Parathyroid adenoma (tissue), 2 donors: ENCODE data around the gene HNRNPA0.

Source experiments
- H2AFZ ChIP-seq: fragments of 300-600 bp; sonication (generic); one replicate; pipeline ENCODE4 v1.7.0; 2017; ENCODE audit warnings: antibody characterized with exemption, mild to moderate bottlenecking
- H3K27ac ChIP-seq: fragments of 300-600 bp; sonication (generic); one replicate; pipeline ENCODE4 v1.7.0; 2017
- H3K27me3 ChIP-seq: fragments of 300-600 bp; sonication (generic); one replicate; pipeline ENCODE4 v1.7.0; 2017; ENCODE audit warnings: low read length; ENCODE audit not compliant: control insufficient read depth, insufficient read depth
- H3K36me3 ChIP-seq: fragments of 300-600 bp; sonication (generic); one replicate; pipeline ENCODE4 v1.7.0; 2017; ENCODE audit warnings: low read length; ENCODE audit not compliant: control insufficient read depth, insufficient read depth
- H3K4me1 ChIP-seq: fragments of 300-600 bp; sonication (generic); one replicate; pipeline ENCODE4 v1.7.0; 2017; ENCODE audit warnings: control low read depth
- H3K4me2 ChIP-seq: fragments of 300-600 bp; sonication (generic); one replicate; pipeline ENCODE4 v1.7.0; 2017; ENCODE audit warnings: low read length
- H3K4me3 ChIP-seq: fragments of 300-600 bp; sonication (generic); one replicate; pipeline ENCODE4 v1.7.0; 2017; ENCODE audit warnings: low read depth, low read length
- H3K79me2 ChIP-seq: fragments of 300-600 bp; sonication (generic); one replicate; pipeline ENCODE4 v1.7.0; 2017; ENCODE audit warnings: control low read depth
- H3K9ac ChIP-seq: fragments of 300-600 bp; sonication (generic); one replicate; pipeline ENCODE4 v1.7.0; 2017; ENCODE audit warnings: mild to moderate bottlenecking
- H3K9me3 ChIP-seq: fragments of 300-600 bp; sonication (generic); one replicate; pipeline ENCODE4 v1.7.0; 2017; ENCODE audit warnings: low read length; ENCODE audit not compliant: control insufficient read depth
- CTCF ChIP-seq: fragments of 300-600 bp; sonication (generic); IDR thresholded peaks from one replicate; pipeline ENCODE4 v1.7.0; 2017; ENCODE audit warnings: antibody characterized with exemption, mild to moderate bottlenecking
- donor health status: primary hyperparathyroidism.

HNRNPA0 gene

DNA sequence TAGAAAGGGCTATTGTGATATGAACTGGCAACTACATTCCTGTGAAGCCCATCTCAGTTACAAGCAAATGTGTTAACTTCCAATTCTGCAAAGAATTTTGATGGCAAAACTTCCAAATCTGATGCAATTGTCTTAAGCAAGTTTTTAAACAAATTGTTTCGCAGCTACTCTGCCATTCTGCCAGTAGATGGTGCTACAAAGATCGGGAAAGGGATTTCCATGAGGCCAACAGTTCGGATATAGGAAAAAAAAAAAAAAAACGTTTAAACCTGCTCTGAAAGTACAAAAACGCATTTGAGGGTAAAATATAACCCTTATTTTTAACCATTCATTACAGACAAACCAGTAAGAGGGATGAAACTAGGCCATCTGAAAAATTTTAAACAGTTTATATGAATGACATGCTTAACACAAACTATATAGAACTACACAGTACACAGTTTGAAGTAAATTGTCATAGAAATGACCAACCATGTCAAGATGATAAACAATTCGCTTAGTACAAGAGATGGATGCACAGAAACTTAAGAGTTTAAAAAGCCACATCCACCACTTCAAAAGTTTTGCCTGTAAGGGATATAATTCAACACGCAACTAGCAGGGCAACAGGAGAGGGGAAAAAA lies 2.2 kb downstream of the HNRNPA0 start:
- Histone ChIP-seq H3K79me2 (peaks cover 15% of the 10 kb centered on the region), H3K4me3 (peak overlapping the region; percentile 100), H3K36me3 (no peaks in the 10 kb centered on the region), H2AFZ (no peak overlapping the region), H3K9ac (no peak overlapping the region), H3K9me3 (no peaks in the 10 kb centered on the region), H3K27me3 (no peaks in the 10 kb centered on the region), H3K4me1 (peaks cover 4% of the 10 kb centered on the region), H3K4me2 (peak overlapping the region; percentile 54), H3K27ac (peak overlapping the region; percentile 97)
- TF ChIP-seq CTCF = peak; percentile 85

- no peak overlapping the region for H2AFZ ChIP-seq
- no peak overlapping the region for H3K9ac ChIP-seq
- no peak for TF ChIP-seq CTCF
- H3K36me3 ChIP-seq = no peaks in the 10 kb centered on the region
- no peaks in the 10 kb centered on the region for H3K27me3 ChIP-seq
- H3K4me2 ChIP-seq = no peak overlapping the region
- no peak overlapping the region for H3K4me3 ChIP-seq
- no peaks in the 10 kb centered on the region for H3K9me3 ChIP-seq
- H3K27ac ChIP-seq = no peak overlapping the region
- H3K79me2 ChIP-seq = peaks cover 15% of the 10 kb centered on the region
- H3K4me1 ChIP-seq = peaks cover 4% of the 10 kb centered on the region
Observed at GRCh38 chr5:137750436-137750835, 3.7 kb downstream of the HNRNPA0 start.

- Histone ChIP-seq H3K4me1 (peaks cover 4% of the 10 kb centered on the region), H3K27ac (no peak overlapping the region), H2AFZ (no peak overlapping the region), H3K9ac (no peak overlapping the region), H3K4me3 (no peak overlapping the region), H3K9me3 (no peaks in the 10 kb centered on the region), H3K27me3 (no peaks in the 10 kb centered on the region), H3K36me3 (no peaks in the 10 kb centered on the region), H3K79me2 (peaks cover 14% of the 10 kb centered on the region), H3K4me2 (no peak overlapping the region)
- no peak for TF ChIP-seq CTCF
Observed at GRCh38 chr5:137747848-137748247, 6.3 kb downstream of the HNRNPA0 start.

DNA sequence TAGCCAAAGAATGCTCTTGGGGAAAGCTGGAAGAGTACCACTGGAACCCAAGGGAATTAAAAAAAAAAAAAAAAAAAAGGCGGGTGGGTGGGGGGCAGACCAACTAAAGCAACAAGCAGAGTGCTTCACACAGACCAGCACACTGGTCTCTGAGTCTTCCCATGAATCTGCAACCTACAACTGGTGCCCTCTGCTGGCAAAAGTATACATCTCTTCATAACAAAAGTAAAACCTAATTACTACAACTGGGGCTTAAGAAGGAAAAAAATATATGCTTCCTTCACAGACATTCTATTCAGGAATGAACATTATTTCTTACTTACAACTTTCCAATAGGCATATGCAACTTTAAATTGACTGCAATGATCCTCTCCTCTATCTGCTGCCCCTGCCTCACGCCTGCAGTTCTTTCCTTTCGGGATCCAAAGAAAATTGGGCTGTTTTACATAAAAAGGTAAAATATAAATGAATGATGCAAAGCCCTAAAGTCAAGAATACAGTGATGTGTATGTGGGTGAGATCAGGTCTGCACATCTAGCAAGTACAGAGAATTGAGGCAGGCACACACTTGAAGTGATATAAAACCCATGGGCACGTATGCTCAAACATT lies 11.0 kb downstream of the HNRNPA0 start:
- Histone ChIP-seq H3K9me3 (no peaks in the 10 kb centered on the region), H2AFZ (no peak overlapping the region), H3K4me3 (no peak overlapping the region), H3K36me3 (no peaks in the 10 kb centered on the region), H3K27ac (no peak overlapping the region), H3K4me1 (no peaks in the 10 kb centered on the region), H3K9ac (no peak overlapping the region), H3K4me2 (no peak overlapping the region), H3K79me2 (peaks cover 7% of the 10 kb centered on the region), H3K27me3 (no peaks in the 10 kb centered on the region)
- peak; percentile 77 for TF ChIP-seq CTCF

DNA sequence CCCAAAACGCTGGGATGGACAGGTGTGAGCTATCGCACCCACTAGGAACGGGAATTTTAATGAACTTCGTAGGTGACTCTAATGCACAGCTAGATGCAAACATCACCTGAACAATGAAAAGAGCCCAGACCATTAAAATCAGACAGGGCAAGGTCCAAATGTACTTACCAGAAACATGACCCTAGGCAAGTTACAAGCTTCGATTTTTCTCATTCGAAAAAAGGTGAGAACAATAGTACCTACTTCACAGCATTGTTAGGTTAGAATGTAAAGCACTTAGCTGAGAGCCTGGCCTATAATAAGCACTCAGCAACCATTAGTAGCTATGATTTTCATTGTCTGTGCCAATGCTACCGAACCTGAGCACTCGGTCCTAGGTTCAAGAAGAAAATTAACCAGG lies 12.4 kb downstream of the HNRNPA0 start:
- TF ChIP-seq CTCF = no peak

More for the DNA sequence above, 12.4 kb downstream of the HNRNPA0 start:
- Histone ChIP-seq H3K36me3 (no peaks in the 10 kb centered on the region), H3K27me3 (no peaks in the 10 kb centered on the region), H3K9ac (no peak overlapping the region), H3K4me1 (no peaks in the 10 kb centered on the region), H3K4me2 (no peak overlapping the region), H3K27ac (no peak overlapping the region), H3K9me3 (no peaks in the 10 kb centered on the region), H3K79me2 (peaks cover 7% of the 10 kb centered on the region), H3K4me3 (no peak overlapping the region), H2AFZ (no peak overlapping the region)
